ENCODE results near the gene CARMIL1. TPM values are rescaled to one million over a fixed set of nuclear protein-coding genes. Genes with fewer than 3 reads are reported as not detected.
"Not testable (repeated sequence)": the region's sequence is repeated elsewhere in the genome, so short reads cannot be mapped to it uniquely, and the experiment has no call there.

CARMIL1 gene
- total RNA-seq, 3 donors from 2014 or later, result 1.2 to 1.9 (median 1.2) TPM

- Mint-ChIP-seq H3K4me3 (no peak overlapping the region), H3K27me3 (ENCODE audit: low read depth) (no peaks in the 10 kb centered on the region), H3K4me1 (ENCODE audit: low read depth) (no peaks in the 10 kb centered on the region), H3K9me3 (no peaks in the 10 kb centered on the region), H3K36me3 (ENCODE audit: insufficient read depth) (peaks cover 4% of the 10 kb centered on the region)
- no peak for DNase-seq
- ATAC-seq, result no peak
Measured at GRCh38 chr6:25288518-25288917, 9.3 kb downstream of the CARMIL1 start.

DNA sequence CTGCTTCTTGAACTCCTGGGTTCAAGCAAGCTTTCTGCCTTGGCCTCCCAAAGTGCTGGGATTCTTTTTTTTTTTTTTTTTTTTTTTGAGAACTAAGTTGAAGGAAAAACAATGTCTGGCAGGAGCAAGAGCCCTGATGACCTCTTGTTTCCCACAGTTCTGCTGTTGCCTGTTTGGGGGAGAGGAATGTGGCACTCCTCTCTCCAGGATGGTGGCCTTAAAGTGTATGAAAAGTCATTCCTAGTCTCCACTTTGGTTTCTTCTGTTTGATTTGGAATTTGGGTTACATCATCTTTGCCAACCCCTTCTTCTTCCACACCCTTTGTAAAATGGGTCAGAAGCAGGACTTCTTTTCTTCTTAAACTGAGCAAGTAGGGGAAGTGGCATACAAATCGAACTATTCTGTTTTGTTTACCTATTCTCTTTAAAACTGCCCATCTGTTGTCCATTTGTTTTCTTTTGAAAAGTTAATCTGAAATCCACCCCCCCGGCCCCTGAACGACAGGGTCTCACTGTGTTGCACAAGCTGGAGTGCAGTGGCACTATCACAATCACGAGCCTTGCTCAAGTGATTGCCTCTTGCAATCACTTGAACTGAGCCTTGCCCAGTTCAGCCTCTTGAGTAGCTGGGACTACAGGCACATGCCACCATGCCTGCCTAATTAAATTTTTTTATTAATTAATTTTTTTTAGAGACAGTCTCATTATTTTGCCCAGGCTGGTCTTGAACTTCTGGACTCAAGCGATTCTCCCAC is 11.3 kb downstream of the CARMIL1 start:
- DNase-seq (no peak), ATAC-seq (no peak)
- Mint-ChIP-seq H3K4me3 (no peak overlapping the region), H3K36me3 (ENCODE audit: insufficient read depth) (peaks cover 2% of the 10 kb centered on the region), H3K27me3 (ENCODE audit: low read depth) (no peaks in the 10 kb centered on the region), H3K9me3 (no peaks in the 10 kb centered on the region), H3K4me1 (ENCODE audit: low read depth) (no peaks in the 10 kb centered on the region)

DNA sequence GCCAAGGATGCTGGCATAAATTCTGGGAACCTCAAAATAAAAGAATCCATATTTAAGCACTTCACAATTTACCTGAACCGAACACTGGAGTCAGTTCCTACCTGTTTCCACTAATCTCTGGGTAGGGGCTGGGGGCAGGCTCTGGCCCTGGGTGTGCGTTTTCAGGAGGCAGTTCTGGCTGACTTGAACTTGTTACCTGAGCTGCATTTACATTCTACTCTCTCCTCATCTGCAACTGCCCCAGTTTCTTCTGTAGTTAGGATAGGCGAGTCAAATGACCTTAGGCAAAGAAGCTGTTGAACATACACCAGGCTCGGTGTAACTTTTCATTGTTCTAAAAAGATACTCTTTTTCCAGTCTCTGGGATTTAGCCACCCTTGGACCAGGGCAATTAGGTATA is 13.2 kb downstream of the CARMIL1 start:
- Mint-ChIP-seq H3K4me3 (no peak overlapping the region), H3K27me3 (ENCODE audit: low read depth) (no peaks in the 10 kb centered on the region), H3K36me3 (ENCODE audit: insufficient read depth) (peaks cover 2% of the 10 kb centered on the region), H3K4me1 (ENCODE audit: low read depth) (peaks cover 8% of the 10 kb centered on the region), H3K9me3 (no peaks in the 10 kb centered on the region)
- DNase-seq (no peak), ATAC-seq (no peak)

DNA sequence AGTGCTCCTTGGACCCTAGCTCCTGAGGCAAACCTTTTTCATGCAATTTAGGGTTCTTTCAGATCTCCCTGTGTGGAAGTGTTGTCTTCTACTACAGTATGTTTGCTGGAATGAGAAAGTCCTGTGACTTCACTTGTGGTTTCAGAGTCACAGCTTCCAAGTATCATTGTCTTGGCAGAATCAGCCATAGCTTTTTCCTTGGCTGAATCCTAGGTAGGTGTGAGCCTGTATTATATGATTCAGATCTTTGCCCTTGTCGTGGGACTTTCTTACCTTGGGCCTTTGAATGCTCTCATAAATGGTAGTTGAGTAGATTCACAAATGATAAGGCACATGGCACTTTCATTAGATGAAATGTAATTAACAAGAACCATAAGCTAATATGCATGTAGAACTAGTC is 16.5 kb downstream of the CARMIL1 start:
- Mint-ChIP-seq H3K9me3 (no peaks in the 10 kb centered on the region), H3K27me3 (ENCODE audit: low read depth) (no peaks in the 10 kb centered on the region), H3K4me3 (no peak overlapping the region), H3K4me1 (ENCODE audit: low read depth) (peaks cover 8% of the 10 kb centered on the region), H3K36me3 (ENCODE audit: insufficient read depth) (peaks cover 2% of the 10 kb centered on the region)
- ATAC-seq (peak in 1 of 2 donors; percentile 27), DNase-seq (no peak)

DNA sequence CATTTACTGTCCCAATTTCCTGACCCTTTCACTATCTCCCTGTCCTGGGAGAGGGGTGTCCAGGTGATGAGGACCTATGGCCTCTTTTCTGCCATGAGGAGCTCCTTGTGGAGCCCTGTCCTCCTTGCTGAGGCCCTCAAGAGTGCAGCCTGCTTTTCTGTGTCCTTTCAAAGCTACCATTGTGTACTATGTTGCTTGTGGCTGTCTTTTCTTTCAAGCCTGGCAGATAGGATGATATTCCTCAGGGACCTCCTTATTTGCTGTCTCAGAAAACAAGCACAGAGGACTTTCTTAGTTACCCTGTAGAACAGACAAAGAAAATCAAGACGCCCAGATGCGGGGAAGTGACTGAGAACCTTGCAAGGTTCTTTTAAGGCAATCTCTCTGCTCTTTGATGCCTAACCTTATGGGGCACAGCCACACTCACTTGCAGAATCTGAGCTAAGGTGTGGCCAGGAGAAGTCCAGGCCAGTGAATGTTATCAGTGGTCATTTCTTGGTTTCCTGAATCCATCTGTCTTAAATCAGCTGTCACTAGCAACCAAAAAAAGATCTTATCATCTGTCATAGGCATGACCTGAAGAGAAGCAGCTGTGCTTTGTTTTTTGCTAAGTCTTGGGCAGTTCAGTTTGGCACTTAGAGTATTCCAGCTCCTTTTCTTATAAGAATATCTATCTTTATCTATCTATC is 17.2 kb downstream of the CARMIL1 start:
- no peak for DNase-seq
- no peaks in the 10 kb centered on the region for H3K9me3 Mint-ChIP-seq
- no peak for ATAC-seq
- no peaks in the 10 kb centered on the region for H3K27me3 Mint-ChIP-seq (ENCODE audit: low read depth)
- peaks cover 2% of the 10 kb centered on the region for H3K36me3 Mint-ChIP-seq (ENCODE audit: insufficient read depth)
- peaks cover 11% of the 10 kb centered on the region for H3K4me1 Mint-ChIP-seq (ENCODE audit: low read depth)
- H3K4me3 Mint-ChIP-seq, result no peak overlapping the region

- DNase-seq (no peak), ATAC-seq (no peak)
- H3K4me1 Mint-ChIP-seq (ENCODE audit: low read depth), result peaks cover 15% of the 10 kb centered on the region
- no peaks in the 10 kb centered on the region for H3K9me3 Mint-ChIP-seq
- H3K27me3 Mint-ChIP-seq (ENCODE audit: low read depth), result no peaks in the 10 kb centered on the region
- no peak overlapping the region for H3K4me3 Mint-ChIP-seq
- peaks cover 2% of the 10 kb centered on the region for H3K36me3 Mint-ChIP-seq (ENCODE audit: insufficient read depth)
Measured at GRCh38 chr6:25297039-25297441, 17.9 kb downstream of the CARMIL1 start.

DNA sequence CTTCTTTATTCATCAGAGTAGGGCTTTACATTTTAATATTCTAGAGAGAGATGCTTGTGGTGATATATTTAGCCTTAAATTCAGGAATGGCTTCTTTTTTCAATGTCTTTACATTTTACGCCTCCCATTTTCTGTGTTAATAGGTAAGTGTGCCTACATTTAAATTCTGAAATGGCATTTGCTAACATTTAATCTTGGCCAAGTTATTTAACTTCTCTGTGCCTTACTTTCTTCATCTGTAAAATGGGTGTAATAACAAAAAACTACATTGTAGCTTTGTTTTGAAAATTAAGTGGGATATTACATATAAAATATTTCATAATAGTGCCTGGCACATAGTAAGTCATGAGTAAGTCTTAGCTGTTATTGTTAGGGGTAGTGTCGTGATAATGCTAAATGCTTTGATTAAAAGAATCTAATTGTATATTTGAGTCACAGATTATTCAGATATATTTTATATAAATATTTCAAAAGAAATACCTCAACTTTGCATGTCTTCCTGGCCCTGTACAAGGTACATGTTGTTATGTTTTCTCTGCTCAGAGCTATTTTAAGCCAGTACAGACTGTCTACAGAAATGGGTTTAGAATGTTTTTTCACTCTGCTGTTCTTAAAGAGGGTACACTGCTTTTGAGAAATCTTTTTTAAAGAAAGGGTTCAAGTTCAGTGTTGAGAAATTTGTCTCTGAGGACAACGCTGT is 18.8 kb downstream of the CARMIL1 start:
- no peak for DNase-seq
- ATAC-seq, result no peak
- no peaks in the 10 kb centered on the region for H3K27me3 Mint-ChIP-seq (ENCODE audit: low read depth)
- H3K9me3 Mint-ChIP-seq, result no peaks in the 10 kb centered on the region
- H3K4me1 Mint-ChIP-seq (ENCODE audit: low read depth), result peaks cover 19% of the 10 kb centered on the region
- H3K36me3 Mint-ChIP-seq (ENCODE audit: insufficient read depth), result peaks cover 2% of the 10 kb centered on the region
- no peak overlapping the region for H3K4me3 Mint-ChIP-seq

DNA sequence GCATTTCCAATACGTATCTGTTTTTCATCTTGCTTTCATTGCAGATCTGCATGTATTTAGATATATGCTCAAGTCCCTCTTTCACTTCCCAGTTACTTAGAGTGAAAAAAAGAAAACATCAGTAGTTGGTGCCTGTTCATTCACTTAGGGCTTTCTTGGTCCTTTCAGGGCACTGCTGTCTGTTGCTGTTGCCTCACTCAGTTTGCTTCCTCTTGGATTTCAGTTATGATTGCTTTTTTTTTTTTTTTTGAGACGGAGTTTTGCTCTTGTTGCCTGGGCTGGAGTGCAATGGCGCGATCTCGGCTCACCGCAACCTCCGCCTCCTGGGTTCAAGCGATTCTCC is 19.3 kb downstream of the CARMIL1 start:
- not testable (repeated sequence) for DNase-seq; H3K36me3 Mint-ChIP-seq (ENCODE audit: insufficient read depth); H3K4me3 Mint-ChIP-seq; H3K9me3 Mint-ChIP-seq; ATAC-seq; H3K27me3 Mint-ChIP-seq (ENCODE audit: low read depth)
- H3K4me1 Mint-ChIP-seq (ENCODE audit: low read depth), result peaks cover 19% of the 10 kb centered on the region

DNA sequence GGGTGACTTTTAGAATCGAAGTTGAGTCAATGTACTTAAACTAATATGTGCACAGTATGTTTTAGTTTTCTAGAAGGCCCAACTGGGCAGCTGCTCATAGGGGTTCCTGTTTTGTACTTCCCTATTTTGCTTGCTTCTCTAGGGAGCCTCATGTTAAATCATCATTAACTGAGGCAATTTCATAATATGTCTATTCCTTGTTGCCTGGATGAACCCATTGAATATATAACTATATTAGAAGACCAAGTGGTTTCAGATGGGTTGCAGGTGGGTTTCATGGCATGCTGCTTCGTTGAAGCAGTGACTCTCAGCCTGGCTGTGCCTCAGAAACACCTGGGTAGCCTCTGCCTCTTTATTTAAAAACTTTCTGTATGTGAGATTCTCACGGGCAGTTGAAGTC is 22.2 kb downstream of the CARMIL1 start:
- no peak for ATAC-seq
- Mint-ChIP-seq H3K36me3 (ENCODE audit: insufficient read depth) (no peaks in the 10 kb centered on the region), H3K27me3 (ENCODE audit: low read depth) (no peaks in the 10 kb centered on the region), H3K9me3 (no peaks in the 10 kb centered on the region), H3K4me1 (ENCODE audit: low read depth) (peaks cover 16% of the 10 kb centered on the region), H3K4me3 (no peak overlapping the region)
- no peak for DNase-seq

- DNase-seq (no peak), ATAC-seq (no peak)
- Mint-ChIP-seq H3K9me3 (no peaks in the 10 kb centered on the region), H3K4me1 (ENCODE audit: low read depth) (peaks cover 13% of the 10 kb centered on the region), H3K4me3 (no peak overlapping the region), H3K36me3 (ENCODE audit: insufficient read depth) (no peaks in the 10 kb centered on the region), H3K27me3 (ENCODE audit: low read depth) (no peaks in the 10 kb centered on the region)
Measured at GRCh38 chr6:25302151-25302550, 23.0 kb downstream of the CARMIL1 start.

DNA sequence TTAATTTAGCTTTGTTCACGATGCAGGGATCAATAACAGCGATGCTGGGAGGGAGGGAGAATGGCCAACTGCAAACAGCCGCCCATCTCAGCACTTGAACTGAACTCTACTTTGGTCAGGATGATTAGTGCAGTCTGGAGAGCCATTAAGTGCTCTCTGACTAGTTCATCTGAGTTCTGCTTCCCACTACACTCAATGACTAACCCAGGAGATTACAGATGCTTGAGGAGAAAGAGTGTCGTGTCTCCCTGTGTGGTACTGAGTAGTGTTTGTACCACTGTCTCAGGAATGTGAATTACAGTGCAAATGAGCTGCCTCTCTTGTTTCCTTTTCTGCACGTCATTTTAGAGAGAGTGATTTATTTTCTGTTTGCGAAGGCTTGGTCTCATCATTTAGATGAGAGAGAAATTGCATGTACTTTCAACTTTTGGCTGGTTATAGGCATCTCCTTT is 23.5 kb downstream of the CARMIL1 start:
- no peak overlapping the region for H3K4me3 Mint-ChIP-seq
- no peaks in the 10 kb centered on the region for H3K36me3 Mint-ChIP-seq (ENCODE audit: insufficient read depth)
- no peaks in the 10 kb centered on the region for H3K27me3 Mint-ChIP-seq (ENCODE audit: low read depth)
- DNase-seq (no peak), ATAC-seq (peak in 1 of 2 donors; percentile 18)
- peaks cover 13% of the 10 kb centered on the region for H3K4me1 Mint-ChIP-seq (ENCODE audit: low read depth)
- H3K9me3 Mint-ChIP-seq, result no peaks in the 10 kb centered on the region

DNA sequence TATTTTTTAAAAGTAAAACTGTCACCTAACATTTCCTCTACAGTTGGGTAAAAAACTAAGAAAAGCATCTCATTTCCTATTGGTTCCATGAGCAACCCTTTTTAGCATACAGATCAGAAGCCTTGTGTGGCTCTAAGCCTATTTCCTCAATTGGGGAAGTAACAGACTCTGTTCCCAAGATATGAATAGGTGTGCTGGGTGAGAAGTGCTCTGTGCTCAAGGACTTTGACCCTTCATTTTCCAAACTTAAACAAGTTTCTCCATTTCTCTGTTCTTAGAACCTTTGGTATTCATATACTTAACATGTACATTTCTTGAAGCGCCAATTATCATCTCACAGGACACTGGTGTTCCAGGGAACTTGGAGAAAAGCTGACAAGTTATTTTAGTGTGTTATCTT is 24.1 kb downstream of the CARMIL1 start:
- DNase-seq, result no peak
- no peak for ATAC-seq
- H3K4me1 Mint-ChIP-seq (ENCODE audit: low read depth), result peaks cover 13% of the 10 kb centered on the region
- no peaks in the 10 kb centered on the region for H3K27me3 Mint-ChIP-seq (ENCODE audit: low read depth)
- H3K4me3 Mint-ChIP-seq, result no peak overlapping the region
- H3K9me3 Mint-ChIP-seq, result no peaks in the 10 kb centered on the region
- no peaks in the 10 kb centered on the region for H3K36me3 Mint-ChIP-seq (ENCODE audit: insufficient read depth)

DNA sequence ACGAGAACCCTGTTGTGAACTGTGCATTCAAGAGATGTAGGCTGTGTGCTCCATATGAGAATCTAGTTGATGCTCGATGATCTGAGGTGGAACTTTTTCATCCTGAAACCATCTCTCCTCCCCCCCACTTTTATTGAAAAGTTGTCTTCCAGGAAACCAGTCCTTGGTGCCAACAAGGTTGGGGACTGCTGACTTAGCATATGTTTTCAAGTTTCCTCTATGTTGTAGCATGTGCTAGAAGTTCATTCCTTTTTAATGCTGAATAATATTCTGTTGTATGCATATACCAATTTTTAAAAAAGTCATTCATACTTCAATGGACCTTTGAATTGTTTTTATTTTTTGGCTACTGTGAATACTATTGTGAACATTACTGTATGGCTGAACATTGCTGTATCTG is 27.2 kb downstream of the CARMIL1 start:
- H3K4me3 Mint-ChIP-seq, result no peak overlapping the region
- no peaks in the 10 kb centered on the region for H3K36me3 Mint-ChIP-seq (ENCODE audit: insufficient read depth)
- no peaks in the 10 kb centered on the region for H3K27me3 Mint-ChIP-seq (ENCODE audit: low read depth)
- DNase-seq (no peak), ATAC-seq (no peak)
- peaks cover 14% of the 10 kb centered on the region for H3K4me1 Mint-ChIP-seq (ENCODE audit: low read depth)
- no peaks in the 10 kb centered on the region for H3K9me3 Mint-ChIP-seq

GRCh38 chr6:25307805-25308494 is 28.8 kb downstream of the CARMIL1 start:
- Mint-ChIP-seq H3K4me1 (ENCODE audit: low read depth) (peaks cover 16% of the 10 kb centered on the region), H3K36me3 (ENCODE audit: insufficient read depth) (no peaks in the 10 kb centered on the region), H3K9me3 (no peaks in the 10 kb centered on the region), H3K4me3 (no peak overlapping the region), H3K27me3 (ENCODE audit: low read depth) (no peaks in the 10 kb centered on the region)
- DNase-seq, result no peak
- ATAC-seq, result no peak
